ENCODE measurements around the gene PGF. TPM values are rescaled to one million over a fixed set of nuclear protein-coding genes. Genes with fewer than 3 reads are reported as not detected.

The PGF gene
- 2.5 to 4.2 TPM (median 3.8 TPM) in 5 replicates for total RNA-seq (2022; extraction: Qiagen RNA extraction)

GRCh38 chr14:74955229-74956026 is at the start of gene PGF:
PGF (minus strand) TSS chr14:74955597; CDS start chr14:74955242, 355 bp downstream.

GRCh38 chr14:75002392-75003249 is 47.2 kb upstream of the PGF start, which contains the start of gene EIF2B2:
EIF2B2 (plus strand) TSS chr14:75002921; CDS start chr14:75002991, 70 bp downstream.

GRCh38 chr14:74922752-74923401 is 32.5 kb downstream of the PGF start, which contains the start of gene RPS6KL1:
RPS6KL1 (minus strand) TSS chr14:74923260; CDS start chr14:74921541, 1,719 bp downstream.

Other genes starting within 250 kb of the PGF start
- gene AREL1, start 242.5 kb downstream of the PGF start, total RNA-seq (2022; extraction: Qiagen RNA extraction) = 22.1 to 27.8 TPM (median 25.4 TPM) in 5 replicates
- 47.2 to 79.4 TPM (median 47.4 TPM) in 5 replicates for gene FCF1, start 242.5 kb downstream of the PGF start, total RNA-seq (2022; extraction: Qiagen RNA extraction)
- gene YLPM1, start 192.3 kb downstream of the PGF start, total RNA-seq (2022; extraction: Qiagen RNA extraction) = 33.7 to 49.5 TPM (median 37.9 TPM) in 5 replicates
- gene PROX2, start 79.5 kb downstream of the PGF start, total RNA-seq (2022; extraction: Qiagen RNA extraction) = not detected in 5 replicates
- gene DLST, start 73.7 kb downstream of the PGF start, total RNA-seq (2022; extraction: Qiagen RNA extraction) = 92.4 to 101 TPM (median 95.3 TPM) in 5 replicates
- gene RPS6KL1, start 32.3 kb downstream of the PGF start, total RNA-seq (2022; extraction: Qiagen RNA extraction) = 0.22 to 0.65 TPM (median 0.47 TPM) in 5 replicates
- gene EIF2B2, start 47.3 kb upstream of the PGF start, total RNA-seq (2022; extraction: Qiagen RNA extraction) = 72.8 to 81.4 TPM (median 77.8 TPM) in 5 replicates
- 15.3 to 18.5 TPM (median 16.3 TPM) in 5 replicates for gene MLH3, start 95.9 kb upstream of the PGF start, total RNA-seq (2022; extraction: Qiagen RNA extraction)
- 21.8 to 31.3 TPM (median 24.6 TPM) in 5 replicates for gene ACYP1, start 108.4 kb upstream of the PGF start, total RNA-seq (2022; extraction: Qiagen RNA extraction)
- gene ZC2HC1C, start 114.0 kb upstream of the PGF start, total RNA-seq (2022; extraction: Qiagen RNA extraction) = 3.4 to 3.6 TPM (median 3.5 TPM) in 5 replicates
- gene NEK9, start 171.5 kb upstream of the PGF start, total RNA-seq (2022; extraction: Qiagen RNA extraction) = 27.0 to 34.7 TPM (median 31.9 TPM) in 5 replicates
- 250 to 327 TPM (median 261 TPM) in 5 replicates for gene TMED10, start 221.0 kb upstream of the PGF start, total RNA-seq (2022; extraction: Qiagen RNA extraction)